ENCODE data around the gene UBTD2. TPM values are rescaled to one million over a fixed set of nuclear protein-coding genes. Genes with fewer than 3 reads are reported as not detected.
"Not testable (repeated sequence)": the region's sequence is repeated elsewhere in the genome, so short reads cannot be mapped to it uniquely, and the experiment has no call there.

The UBTD2 gene
- total RNA-seq, 4 donors from 2014 or later = 15.9 to 28.6 (median 22.5) TPM

DNA sequence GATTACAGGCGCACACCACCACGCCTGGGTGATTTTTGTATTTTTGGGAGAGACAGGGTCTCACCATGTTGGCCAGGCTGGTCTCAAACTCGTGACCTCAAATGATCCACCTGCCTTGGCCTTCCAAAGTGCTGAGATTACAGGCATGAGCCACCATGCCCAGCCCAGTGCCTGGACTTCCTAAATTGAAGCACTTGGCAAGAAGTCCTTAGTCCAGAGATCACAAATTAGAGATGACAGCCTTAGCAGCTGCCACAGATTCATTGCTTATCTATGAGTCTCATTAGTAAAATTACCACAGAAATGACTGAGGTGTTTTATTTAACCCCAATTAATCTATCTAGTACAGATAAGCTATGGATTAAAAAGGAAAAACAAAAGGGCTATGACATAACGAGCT is 70.4 kb downstream of the UBTD2 start:
- Histone ChIP-seq H3K36me3 (peaks cover 0 to 5% of the 10 kb centered on the region in 2 donors), H3K4me1 (no peaks in the 10 kb centered on the region), H3K4me3 (replicated peaks in 1 of 3) (no peak overlapping the region), H3K27me3 (no peaks in the 10 kb centered on the region), H3K27ac (no peak overlapping the region), H3K9me3 (no peaks in the 10 kb centered on the region)
- no peak for TF ChIP-seq POLR2A (IDR thresholded peaks at IDR 0.05)
- TF ChIP-seq, protein P1, sequence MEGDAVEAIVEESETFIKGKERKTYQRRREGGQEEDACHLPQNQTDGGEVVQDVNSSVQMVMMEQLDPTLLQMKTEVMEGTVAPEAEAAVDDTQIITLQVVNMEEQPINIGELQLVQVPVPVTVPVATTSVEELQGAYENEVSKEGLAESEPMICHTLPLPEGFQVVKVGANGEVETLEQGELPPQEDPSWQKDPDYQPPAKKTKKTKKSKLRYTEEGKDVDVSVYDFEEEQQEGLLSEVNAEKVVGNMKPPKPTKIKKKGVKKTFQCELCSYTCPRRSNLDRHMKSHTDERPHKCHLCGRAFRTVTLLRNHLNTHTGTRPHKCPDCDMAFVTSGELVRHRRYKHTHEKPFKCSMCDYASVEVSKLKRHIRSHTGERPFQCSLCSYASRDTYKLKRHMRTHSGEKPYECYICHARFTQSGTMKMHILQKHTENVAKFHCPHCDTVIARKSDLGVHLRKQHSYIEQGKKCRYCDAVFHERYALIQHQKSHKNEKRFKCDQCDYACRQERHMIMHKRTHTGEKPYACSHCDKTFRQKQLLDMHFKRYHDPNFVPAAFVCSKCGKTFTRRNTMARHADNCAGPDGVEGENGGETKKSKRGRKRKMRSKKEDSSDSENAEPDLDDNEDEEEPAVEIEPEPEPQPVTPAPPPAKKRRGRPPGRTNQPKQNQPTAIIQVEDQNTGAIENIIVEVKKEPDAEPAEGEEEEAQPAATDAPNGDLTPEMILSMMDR (IDR thresholded peaks at IDR 0.05) = no peak
- 95 to 99% methylated on average over 4 of the region's 4 CpGs for WGBS, 2 donors
- intact Hi-C loops (cut with DNase I) = no loop called here
- no peak for DNase-seq

DNA sequence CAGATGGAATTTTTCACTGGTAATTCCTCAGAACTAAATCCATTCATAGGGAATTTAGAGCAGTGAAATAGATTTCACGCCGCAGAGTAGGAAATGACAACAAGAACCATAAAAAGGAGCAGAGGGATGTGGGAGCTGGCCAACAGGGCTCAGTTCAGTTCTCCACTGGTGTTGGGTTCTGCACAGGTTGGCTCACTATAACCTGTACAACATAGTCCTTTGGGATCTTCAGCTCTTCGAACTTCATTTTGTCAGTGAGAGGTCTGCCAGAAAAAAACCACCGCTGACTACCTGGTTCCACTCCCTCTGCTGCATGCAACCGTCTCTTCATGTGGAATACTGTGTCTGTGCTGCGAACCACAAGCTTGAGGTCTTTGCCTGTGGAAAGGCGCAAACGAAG is 71.9 kb downstream of the UBTD2 start:
- intact Hi-C loops (cut with DNase I) = no loop called here
- H3K4me3 ChIP-seq (replicated peaks in 1 of 3) = no peak overlapping the region
- no peaks in the 10 kb centered on the region for H3K4me1 ChIP-seq
- H3K27me3 ChIP-seq = no peaks in the 10 kb centered on the region
- H3K27ac ChIP-seq = no peak overlapping the region
- WGBS, 2 donors = 98 to 99% methylated on average over 8 of the region's 8 CpGs
- no peak for DNase-seq
- TF ChIP-seq, protein P1 (IDR thresholded peaks at IDR 0.05) = no peak
- TF ChIP-seq POLR2A (IDR thresholded peaks at IDR 0.05) = no peak
- H3K9me3 ChIP-seq = no peaks in the 10 kb centered on the region
- H3K36me3 ChIP-seq = peaks cover 0 to 5% of the 10 kb centered on the region in 2 donors

DNA sequence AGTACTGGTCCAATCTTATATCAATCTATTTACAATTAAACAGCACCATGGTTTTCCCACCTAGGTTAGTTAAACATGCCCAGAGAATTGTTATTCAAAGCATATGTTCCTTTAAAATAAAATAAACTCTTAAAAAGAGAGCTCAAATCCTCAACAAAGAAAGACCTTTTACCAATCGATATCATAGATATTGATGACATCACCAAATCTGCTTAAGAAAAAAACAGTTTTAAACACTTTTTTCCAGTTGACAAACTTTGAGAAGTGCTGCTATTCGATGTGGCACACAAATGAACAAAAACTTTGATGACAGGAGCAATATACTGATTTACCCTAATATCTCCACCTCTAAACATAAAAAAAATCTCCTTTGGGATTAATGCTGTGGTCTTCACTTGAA is 73.8 kb downstream of the UBTD2 start:
- Histone ChIP-seq H3K36me3 (peaks cover 0 to 5% of the 10 kb centered on the region in 2 donors), H3K4me1 (no peaks in the 10 kb centered on the region), H3K27me3 (no peaks in the 10 kb centered on the region), H3K4me3 (replicated peaks in 1 of 3) (no peak overlapping the region), H3K9me3 (no peaks in the 10 kb centered on the region), H3K27ac (no peak overlapping the region)
- intact Hi-C loops (cut with DNase I) = no loop called here
- TF ChIP-seq, protein P1 (IDR thresholded peaks at IDR 0.05) = no peak
- TF ChIP-seq POLR2A (IDR thresholded peaks at IDR 0.05) = no peak
- 92 to 95% methylated on average over 2 of the region's 2 CpGs for WGBS, 2 donors
- no peak for DNase-seq

DNA sequence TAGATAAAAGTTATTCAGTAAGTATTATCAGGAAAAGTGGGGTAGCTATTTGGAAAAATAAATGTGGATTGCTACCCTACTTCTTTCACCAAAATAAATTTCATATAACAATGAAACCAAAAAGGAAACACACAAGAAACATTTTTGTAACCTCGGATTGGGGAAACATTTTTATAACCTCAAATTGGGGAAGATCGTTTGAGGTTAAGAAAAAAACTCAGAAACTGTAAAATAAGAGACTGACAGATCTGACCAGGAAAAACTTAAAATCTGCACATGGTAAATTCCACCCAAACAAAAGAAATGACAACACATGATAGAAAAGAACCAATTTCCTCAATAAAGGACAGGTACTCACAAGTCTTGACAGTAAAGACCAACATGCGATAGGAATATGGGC is 76.1 kb downstream of the UBTD2 start:
- H3K9me3 ChIP-seq = no peaks in the 10 kb centered on the region
- no peaks in the 10 kb centered on the region for H3K4me1 ChIP-seq
- H3K27ac ChIP-seq = no peak overlapping the region
- no peak overlapping the region for H3K4me3 ChIP-seq (replicated peaks in 1 of 3)
- 70 to 78% methylated on average over 3 of the region's 3 CpGs for WGBS, 2 donors
- no peak for DNase-seq
- no peaks in the 10 kb centered on the region for H3K27me3 ChIP-seq
- intact Hi-C loops (cut with DNase I) = no loop called here
- peaks cover 0 to 5% of the 10 kb centered on the region in 2 donors for H3K36me3 ChIP-seq
- TF ChIP-seq, protein P1 (IDR thresholded peaks at IDR 0.05) = no peak
- no peak for TF ChIP-seq POLR2A (IDR thresholded peaks at IDR 0.05)

DNA sequence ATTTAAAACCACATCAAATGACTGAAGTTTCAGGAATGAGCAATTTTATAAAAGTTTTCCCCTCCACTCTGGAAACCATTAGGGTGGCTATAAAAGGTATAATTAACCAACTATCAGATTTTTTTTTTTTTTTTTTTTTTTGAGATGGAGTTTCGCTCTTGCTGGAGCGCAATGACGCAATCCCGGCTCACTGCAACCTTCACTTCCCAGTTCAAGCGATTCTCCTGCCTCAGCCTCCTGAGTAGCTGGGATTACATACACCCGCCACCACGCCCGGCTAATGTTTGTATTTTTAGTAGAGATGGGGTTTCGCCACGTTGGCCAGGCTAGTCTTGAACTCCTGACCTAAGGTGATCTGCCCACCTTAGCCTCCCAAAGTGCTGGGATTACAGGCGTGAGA is 77.6 kb downstream of the UBTD2 start:
- H3K9me3 ChIP-seq; intact Hi-C loops (cut with DNase I); DNase-seq; H3K4me3 ChIP-seq (replicated peaks in 1 of 3); H3K36me3 ChIP-seq; H3K27me3 ChIP-seq; H3K27ac ChIP-seq; H3K4me1 ChIP-seq: not testable (repeated sequence)
- 95% methylated on average over 11 of the region's 11 CpGs for WGBS, 2 donors

DNA sequence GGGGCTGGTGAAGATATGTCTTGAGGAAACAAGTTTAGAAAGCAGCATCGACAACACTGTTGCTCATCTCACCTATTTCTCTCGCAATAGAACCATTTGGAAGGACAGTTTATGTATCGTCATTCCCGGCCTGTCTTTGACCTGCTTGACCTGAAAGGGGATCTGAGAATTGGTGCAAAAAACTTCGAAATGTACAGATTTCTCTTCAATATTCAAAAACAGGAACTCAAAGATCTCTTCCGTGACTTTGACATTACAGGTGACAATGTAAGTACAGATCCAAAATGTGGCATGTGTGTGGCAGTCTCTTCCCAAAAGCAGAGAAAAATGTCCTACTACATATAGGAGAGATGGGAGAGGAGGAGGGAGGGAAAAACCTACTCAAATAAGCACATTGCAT is 83.1 kb downstream of the UBTD2 start:
- Histone ChIP-seq H3K9me3 (no peaks in the 10 kb centered on the region), H3K27me3 (no peaks in the 10 kb centered on the region), H3K4me1 (no peaks in the 10 kb centered on the region), H3K27ac (no peak overlapping the region), H3K4me3 (replicated peaks in 1 of 3) (no peak overlapping the region), H3K36me3 (no peaks in the 10 kb centered on the region)
- no peak for TF ChIP-seq POLR2A (IDR thresholded peaks at IDR 0.05)
- TF ChIP-seq, protein P1 (IDR thresholded peaks at IDR 0.05) = no peak
- WGBS, 2 donors = 87% methylated on average over 6 of the region's 6 CpGs
- intact Hi-C loops (cut with DNase I) = no loop called here
- DNase-seq = no peak
